Heart right ventricle (tissue), 16 donors: ENCODE data around the gene AP5B1. TPM values are rescaled to one million over a fixed set of nuclear protein-coding genes. Genes with fewer than 3 reads are reported as not detected.
"Not testable (repeated sequence)": the region's sequence is repeated elsewhere in the genome, so short reads cannot be mapped to it uniquely, and the experiment has no call there.

Experiments
- ATAC-seq, 8 donors: fragments of 200-7000 bp; cut with Tn5 transposase; one replicate each; pipeline ENCODE4 v1.9.1; 2020; ENCODE audit warnings: mild to moderate bottlenecking in 8 of 8, moderate library complexity in 8 of 8, moderate number of reproducible peaks in 1 of 8
- DNase-seq, 2 donors: peaks; one replicate each; pipeline ENCODE4 v3.0.0-alpha.2; 2020
- H3K27ac ChIP-seq, 10 donors: fragments of 200-600 bp; sonication (generic) in 2 of 10; one replicate each; pipeline versions ENCODE4 v1.5.0 to v1.8.0; 2020 to 2022; ENCODE audit warnings: mild to moderate bottlenecking in 3 of 10
- H3K27me3 ChIP-seq, 7 donors: fragments of 200-600 bp; one replicate each; pipeline ENCODE4 v1.8.0; 2021 to 2022; ENCODE audit warnings: mild to moderate bottlenecking in 2 of 7
- H3K36me3 ChIP-seq, 9 donors: fragments of 200-600 bp; sonication (generic) in 1 of 9; one replicate each; pipeline versions ENCODE4 v1.5.0 to v1.8.0; 2020 to 2022; ENCODE audit warnings: mild to moderate bottlenecking in 2 of 9
- H3K4me1 ChIP-seq, 9 donors: fragments of 200-600 bp; sonication (generic) in 1 of 9; one replicate each; pipeline versions ENCODE4 v1.5.0 to v1.8.0; 2020 to 2022; ENCODE audit warnings: mild to moderate bottlenecking in 4 of 9
- H3K4me3 ChIP-seq, 10 donors: fragments of 200-600 bp; sonication (generic) in 2 of 10; one replicate each; pipeline versions ENCODE4 v1.5.0 to v1.8.0; 2020 to 2022; ENCODE audit warnings: mild to moderate bottlenecking in 7 of 10, moderate library complexity in 2 of 10
- H3K9me3 ChIP-seq, 11 donors: fragments of 200-600 bp in 10 of 11; sonication (generic) in 2 of 11; one replicate each; pipeline versions ENCODE4 v1.5.0 to v1.8.0; 2013 to 2022; ENCODE audit warnings: mild to moderate bottlenecking in 2 of 11, control low read depth in 1 of 11, moderate library complexity in 1 of 11
- WGBS, 2 donors: extraction: QIAGEN DNeasy Blood & Tissue Kit; methylation state at CpG; one replicate each; pipeline ENCODE4 v1.1.7; 2013; ENCODE audit warnings: inconsistent platforms in 1 of 2; 5-methylcytosine and 5-hydroxymethylcytosine counted together
- intact Hi-C, 10 donors: fragments of 100-400 bp; cut with DNase I; formaldehyde crosslinking; loops; one replicate each; pipeline versions ENCODE4 v1.11.1 to v1.14.2; 2022
- polyA plus RNA-seq, 2 donors: library from polyadenylated mRNA; stranded (reverse); fragments of 200-250 nt; gene quantifications; one replicate each; pipeline ENCODE4 v1.2.3, GENCODE V29; 2013
- total RNA-seq, 10 donors: library from RNA; stranded (reverse); fragmentation: NEBNext Ultra II Directional in 3 of 10; extraction: Animal tissue kit (Norgen Biotek cat#: 25700) in 3 of 10; gene quantifications; one replicate each; pipeline versions ENCODE4 v1.2.1 to v1.2.4, GENCODE V29; 2021 to 2023
- TF ChIP-seq, protein P1 (sequence below), 9 donors: fragments of 200-600 bp; sonication (generic) in 2 of 9; IDR thresholded peaks; one replicate each; pipeline versions ENCODE4 v1.5.0 to v1.8.0; 2021 to 2022; ENCODE audit warnings: antibody characterized with exemption in 9 of 9, mild to moderate bottlenecking in 5 of 9, moderate library complexity in 1 of 9
- donor health status: Arrhythmogenic right ventricular cardiomyopathy.
- donor health status: ischemic (EF 13 %, LVEDD 7.1; RV severe dilation, severe dysfunction).
- donor health status: healthy with polysubstance abuse.
- donor health status: DM: no; HTN: yes; CAD: no.
- donor health status: DM: no; HTN: no; CAD: no.
- donor health status: ischemic (EF 25% LVEDD 6.9; RV normal size, moderate dysfunction).
- donor health status: ischemic (EF 25% LVEDD 5.7; RV mildly dilated, moderate dysfunction).
- donor health status: healthy.
- donor health status: DM: yes; HTN: yes; CAD: no.
- donor health status: Ischemic cardiomyopathy.
- donor health status: ischemic (EF 35%, LVEDD 5.7; RV mildly dilated, moderate dysfunction).
- donor health status: nonischemic (EF 11% LVEDD 7.7; RV severe dilation, severe dysfunction).
- donor health status: DM: yes; HTN: yes; CAD: no.
- donor health status: PGD.
- donor health status: ischemic (EF 29% LVEDD 5.4; RV normal size, mild dysfunction).
- donor health status: nonischemic (EF 23%, LVEDD 6.1; RV moderate dilation, normal function).

AP5B1 gene
- total and polyA plus RNA-seq, 12 donors, result 5.0 to 12.8 (median 6.9) TPM

DNA sequence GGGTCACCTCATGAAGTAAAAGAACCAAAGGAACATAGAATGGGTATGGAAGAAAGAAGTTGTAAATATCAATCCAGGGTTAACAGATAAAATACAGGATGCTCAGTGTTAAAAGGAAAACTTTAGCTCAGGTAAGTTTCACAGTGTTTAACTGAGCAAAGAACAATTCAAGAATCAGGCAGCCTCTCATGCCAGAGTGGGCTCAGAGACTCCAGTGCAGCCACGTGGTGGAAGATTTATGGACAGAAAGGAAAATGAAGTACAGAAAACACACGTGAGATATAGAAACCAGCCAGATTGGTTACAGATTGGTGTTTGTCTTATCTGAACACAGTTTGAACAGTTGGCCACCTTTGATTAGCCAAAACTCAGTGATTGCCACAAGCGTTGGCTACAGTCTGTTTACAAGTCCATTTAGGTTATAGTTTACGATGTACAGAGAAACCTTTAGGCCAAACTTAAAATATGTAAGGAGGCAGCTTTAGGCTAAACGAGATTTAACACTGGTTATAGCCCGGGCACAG lies 9.1 kb downstream of the AP5B1 start:
- TF ChIP-seq, protein P1, sequence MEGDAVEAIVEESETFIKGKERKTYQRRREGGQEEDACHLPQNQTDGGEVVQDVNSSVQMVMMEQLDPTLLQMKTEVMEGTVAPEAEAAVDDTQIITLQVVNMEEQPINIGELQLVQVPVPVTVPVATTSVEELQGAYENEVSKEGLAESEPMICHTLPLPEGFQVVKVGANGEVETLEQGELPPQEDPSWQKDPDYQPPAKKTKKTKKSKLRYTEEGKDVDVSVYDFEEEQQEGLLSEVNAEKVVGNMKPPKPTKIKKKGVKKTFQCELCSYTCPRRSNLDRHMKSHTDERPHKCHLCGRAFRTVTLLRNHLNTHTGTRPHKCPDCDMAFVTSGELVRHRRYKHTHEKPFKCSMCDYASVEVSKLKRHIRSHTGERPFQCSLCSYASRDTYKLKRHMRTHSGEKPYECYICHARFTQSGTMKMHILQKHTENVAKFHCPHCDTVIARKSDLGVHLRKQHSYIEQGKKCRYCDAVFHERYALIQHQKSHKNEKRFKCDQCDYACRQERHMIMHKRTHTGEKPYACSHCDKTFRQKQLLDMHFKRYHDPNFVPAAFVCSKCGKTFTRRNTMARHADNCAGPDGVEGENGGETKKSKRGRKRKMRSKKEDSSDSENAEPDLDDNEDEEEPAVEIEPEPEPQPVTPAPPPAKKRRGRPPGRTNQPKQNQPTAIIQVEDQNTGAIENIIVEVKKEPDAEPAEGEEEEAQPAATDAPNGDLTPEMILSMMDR (IDR thresholded peaks at IDR 0.05), result no peak
- no peaks in the 10 kb centered on the region for H3K9me3 ChIP-seq
- WGBS, 2 donors, result 78 to 82% methylated on average over 6 of the region's 6 CpGs
- no peak for ATAC-seq
- no peak overlapping the region for H3K27ac ChIP-seq
- H3K4me3 ChIP-seq, result no peak overlapping the region
- DNase-seq, result no peak
- H3K27me3 ChIP-seq, result no peaks in the 10 kb centered on the region
- peaks cover 0 to 5% (median 0%) of the 10 kb centered on the region in 9 donors for H3K36me3 ChIP-seq
- peaks cover 0 to 44% (median 0%) of the 10 kb centered on the region in 9 donors for H3K4me1 ChIP-seq
- intact Hi-C loops, result loop anchor here in 4 of 10 donors (5.0 to 10.0 kb wide), 4 partner anchors 47 to 213 kb away; partner anchors contain the start of genes KAT5 (in 1 of the 4) and RNASEH2C (in 1 of the 4)

GRCh38 chr11:65770951-65771567 lies 9.7 kb downstream of the AP5B1 start:
- Histone ChIP-seq H3K9me3 (no peaks in the 10 kb centered on the region), H3K4me1 (peaks cover 0 to 38% (median 0%) of the 10 kb centered on the region in 9 donors), H3K36me3 (no peaks in the 10 kb centered on the region), H3K27me3 (no peaks in the 10 kb centered on the region), H3K4me3 (no peak overlapping the region), H3K27ac (no peak overlapping the region)
- ATAC-seq, result no peak
- TF ChIP-seq, protein P1 (IDR thresholded peaks at IDR 0.05), result no peak
- no peak for DNase-seq
- WGBS, 2 donors, result 82 to 83% methylated on average over 12 of the region's 12 CpGs
- intact Hi-C loops, result loop anchor here in 4 of 10 donors (5.0 to 10.0 kb wide), 4 partner anchors 46 to 214 kb away; partner anchors contain the start of genes KAT5 (in 1 of the 4) and RNASEH2C (in 1 of the 4)

- H3K9me3 ChIP-seq, H3K4me3 ChIP-seq, H3K27ac ChIP-seq, H3K36me3 ChIP-seq, H3K27me3 ChIP-seq, ATAC-seq, DNase-seq: not testable (repeated sequence)
- peaks cover 0 to 13% (median 0%) of the 10 kb centered on the region in 9 donors for H3K4me1 ChIP-seq
- intact Hi-C loops, result loop anchor here in 1 of 10 donors (10.0 kb wide), 1 partner anchor 47 kb away; no protein-coding TSS in a partner anchor
- 87% methylated on average over 5 of the region's 5 CpGs for WGBS, 2 donors
These were observed 13.0 kb downstream of the AP5B1 start for GRCh38 chr11:65767806-65768205.

GRCh38 chr11:65767406-65767805 lies 13.4 kb downstream of the AP5B1 start:
- Histone ChIP-seq H3K9me3 (no peaks in the 10 kb centered on the region), H3K27ac (no peak overlapping the region), H3K36me3 (no peaks in the 10 kb centered on the region), H3K4me1 (peaks cover 0 to 13% (median 0%) of the 10 kb centered on the region in 9 donors), H3K27me3 (no peaks in the 10 kb centered on the region), H3K4me3 (no peak overlapping the region)
- intact Hi-C loops, result loop anchor here in 1 of 10 donors (10.0 kb wide), 1 partner anchor 47 kb away; no protein-coding TSS in a partner anchor
- TF ChIP-seq, protein P1 (IDR thresholded peaks at IDR 0.05), result no peak
- ATAC-seq, result no peak
- no peak for DNase-seq
- 81 to 82% methylated on average over 10 of the region's 10 CpGs for WGBS, 2 donors
